ENCODE measurements around the gene RHEX.

Gene RHEX

GRCh38 chr1:206098242-206098919, 45.4 kb downstream of the RHEX start:
- TF ChIP-seq, protein P1, sequence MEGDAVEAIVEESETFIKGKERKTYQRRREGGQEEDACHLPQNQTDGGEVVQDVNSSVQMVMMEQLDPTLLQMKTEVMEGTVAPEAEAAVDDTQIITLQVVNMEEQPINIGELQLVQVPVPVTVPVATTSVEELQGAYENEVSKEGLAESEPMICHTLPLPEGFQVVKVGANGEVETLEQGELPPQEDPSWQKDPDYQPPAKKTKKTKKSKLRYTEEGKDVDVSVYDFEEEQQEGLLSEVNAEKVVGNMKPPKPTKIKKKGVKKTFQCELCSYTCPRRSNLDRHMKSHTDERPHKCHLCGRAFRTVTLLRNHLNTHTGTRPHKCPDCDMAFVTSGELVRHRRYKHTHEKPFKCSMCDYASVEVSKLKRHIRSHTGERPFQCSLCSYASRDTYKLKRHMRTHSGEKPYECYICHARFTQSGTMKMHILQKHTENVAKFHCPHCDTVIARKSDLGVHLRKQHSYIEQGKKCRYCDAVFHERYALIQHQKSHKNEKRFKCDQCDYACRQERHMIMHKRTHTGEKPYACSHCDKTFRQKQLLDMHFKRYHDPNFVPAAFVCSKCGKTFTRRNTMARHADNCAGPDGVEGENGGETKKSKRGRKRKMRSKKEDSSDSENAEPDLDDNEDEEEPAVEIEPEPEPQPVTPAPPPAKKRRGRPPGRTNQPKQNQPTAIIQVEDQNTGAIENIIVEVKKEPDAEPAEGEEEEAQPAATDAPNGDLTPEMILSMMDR (IDR thresholded peaks at IDR 0.05; ENCODE audit: control insufficient read depth, extremely low read depth, insufficient read depth): no peak
- no peak overlapping the region for H3K4me3 ChIP-seq (ENCODE audit: low read depth, low read length)
- DNase-seq (ENCODE audit: low read depth): no peak

GRCh38 chr1:206100226-206100815, 47.3 kb downstream of the RHEX start:
- DNase-seq (ENCODE audit: low read depth): no peak
- no peak overlapping the region for H3K4me3 ChIP-seq (ENCODE audit: low read depth, low read length)
- TF ChIP-seq, protein P1 (IDR thresholded peaks at IDR 0.05; ENCODE audit: control insufficient read depth, extremely low read depth, insufficient read depth): no peak

DNA sequence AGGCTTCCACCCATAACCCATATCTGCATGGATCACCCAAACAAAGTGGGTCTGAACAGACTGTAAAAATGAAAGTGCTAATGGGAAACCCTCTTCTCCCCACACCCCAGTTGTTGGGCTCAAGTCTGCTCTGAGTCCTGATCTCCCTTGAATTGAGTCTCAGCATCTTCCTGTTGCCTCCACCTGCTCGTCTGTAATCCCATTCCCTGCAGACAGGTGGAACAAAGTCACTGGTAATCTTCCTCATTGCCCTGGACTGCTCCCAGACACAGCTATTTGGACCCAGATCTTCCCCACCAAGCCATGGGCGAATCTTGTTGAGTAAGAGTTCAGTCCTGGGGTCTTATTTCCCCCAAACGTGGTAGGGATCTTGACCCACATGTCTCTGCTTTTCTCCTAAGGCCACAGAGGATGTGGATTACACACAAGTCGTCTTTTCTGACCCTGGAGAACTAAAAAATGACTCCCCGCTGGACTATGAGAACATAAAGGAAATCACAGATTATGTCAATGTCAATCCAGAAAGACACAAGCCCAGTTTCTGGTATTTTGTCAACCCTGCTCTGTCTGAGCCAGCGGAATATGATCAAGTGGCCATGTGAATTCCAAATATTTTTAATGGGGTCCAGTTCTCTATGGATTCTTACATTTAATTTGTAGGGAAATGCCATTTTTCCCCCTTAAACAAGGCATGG, 48.5 kb downstream of the RHEX start:
- DNase-seq (ENCODE audit: low read depth): no peak
- TF ChIP-seq, protein P1 (IDR thresholded peaks at IDR 0.05; ENCODE audit: control insufficient read depth, extremely low read depth, insufficient read depth): no peak
- no peak overlapping the region for H3K4me3 ChIP-seq (ENCODE audit: low read depth, low read length)

DNA sequence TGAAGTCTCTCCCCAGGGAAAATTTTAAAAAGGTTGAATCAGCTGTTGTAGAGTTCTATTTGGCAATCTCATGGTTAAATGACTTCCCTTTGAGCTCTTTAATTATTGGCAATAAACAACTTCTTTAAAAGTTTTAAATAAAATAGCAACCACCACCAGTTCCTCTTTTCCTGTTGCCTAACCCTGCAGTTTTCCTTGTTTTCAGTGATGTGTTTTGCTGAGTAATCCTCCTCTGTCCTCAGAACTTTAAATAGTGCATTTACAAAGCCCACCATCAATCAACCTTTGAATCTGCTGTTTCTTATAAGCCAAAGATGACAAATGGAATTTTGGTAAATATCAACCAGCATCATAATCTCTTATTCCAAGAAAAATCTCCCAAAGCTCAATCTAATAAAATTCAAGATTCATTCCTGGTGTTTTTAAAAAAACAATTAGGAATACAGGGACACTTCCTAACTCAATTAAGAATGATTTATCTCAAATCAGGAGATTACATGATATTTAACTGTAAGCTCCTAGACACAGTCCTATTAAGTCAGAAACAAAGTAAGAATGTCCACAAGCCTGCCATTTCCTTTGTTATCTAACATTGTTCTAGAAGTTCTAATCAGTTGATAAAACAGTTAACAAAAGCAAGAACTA, 49.4 kb downstream of the RHEX start:
- no peak overlapping the region for H3K4me3 ChIP-seq (ENCODE audit: low read depth, low read length)
- no peak for DNase-seq (ENCODE audit: low read depth)
- TF ChIP-seq, protein P1 (IDR thresholded peaks at IDR 0.05; ENCODE audit: control insufficient read depth, extremely low read depth, insufficient read depth): no peak

DNA sequence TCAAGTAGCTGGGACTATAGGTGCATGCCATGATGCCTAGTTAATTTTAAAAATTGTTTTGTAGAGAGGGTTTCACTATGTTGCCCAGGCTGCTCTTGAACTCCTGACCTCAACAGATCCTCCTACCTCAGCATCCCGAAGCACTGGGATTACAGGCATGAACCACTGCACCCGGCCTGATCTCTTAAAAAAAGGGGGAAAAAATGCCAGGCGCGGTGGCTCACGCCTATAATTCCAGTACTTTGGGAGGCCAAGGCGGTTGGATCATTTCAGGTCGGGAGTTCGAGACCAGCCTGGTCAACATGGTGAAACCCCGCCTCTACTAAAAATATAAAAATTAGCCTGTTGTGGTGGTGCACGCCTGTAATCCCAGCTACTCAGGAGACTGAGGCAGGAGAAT, 51.0 kb downstream of the RHEX start:
- DNase-seq (ENCODE audit: low read depth): no peak
- no peak overlapping the region for H3K4me3 ChIP-seq (ENCODE audit: low read depth, low read length)
- TF ChIP-seq, protein P1 (IDR thresholded peaks at IDR 0.05; ENCODE audit: control insufficient read depth, extremely low read depth, insufficient read depth): no peak

DNA sequence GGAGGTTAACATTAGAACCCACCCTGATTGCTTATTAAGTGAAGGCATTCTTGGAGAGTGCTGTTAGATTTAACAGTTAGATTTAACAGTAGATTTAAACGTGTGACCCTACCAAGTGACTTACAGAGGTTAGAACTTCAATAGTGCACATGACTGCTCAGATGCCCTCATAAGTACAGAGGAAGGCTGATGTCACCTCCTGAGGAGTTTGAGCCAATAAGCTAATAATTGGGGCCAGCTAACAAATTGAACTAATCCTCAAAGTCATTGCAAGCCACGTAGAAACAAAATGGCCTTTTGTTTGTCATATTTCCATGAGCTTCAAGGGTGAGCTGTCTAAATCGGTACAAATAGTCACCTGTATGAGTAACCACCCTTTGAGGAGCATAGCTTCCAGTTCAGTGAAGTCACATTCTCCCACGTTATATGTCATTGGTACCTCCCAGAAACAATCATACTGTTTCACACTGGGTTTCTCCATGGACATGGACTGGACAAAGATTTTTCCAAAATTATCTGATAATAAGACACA, 52.6 kb downstream of the RHEX start:
- no peak overlapping the region for H3K4me3 ChIP-seq (ENCODE audit: low read depth, low read length)
- DNase-seq (ENCODE audit: low read depth): no peak
- TF ChIP-seq, protein P1 (IDR thresholded peaks at IDR 0.05; ENCODE audit: control insufficient read depth, extremely low read depth, insufficient read depth): no peak
